HL-60 (cell line): ENCODE results near the gene CHIT1.

ENCODE experiments used
- DNase-seq, 2 experiments: peaks; one replicate each; pipeline ENCODE4 v3.0.0-alpha.2; 2010 to 2020; ENCODE audit warnings: low read depth in 1 of 2, low spot score in 1 of 2
- H3K27ac ChIP-seq: fragments of 250-450 bp; sonication (Bioruptor Pico); replicated peaks from 2 replicates; pipeline ENCODE4 v1.5.1; 2020; ENCODE audit warnings: mild to moderate bottlenecking, moderate library complexity
- H3K27me3 ChIP-seq: fragments of 250-450 bp; sonication (Bioruptor Pico); 2 replicates; pipeline ENCODE4 v1.5.1; 2021; ENCODE audit warnings: mild to moderate bottlenecking, moderate library complexity; ENCODE audit not compliant: insufficient read depth, poor library complexity, severe bottlenecking
- H3K4me3 ChIP-seq: replicated peaks from 2 replicates; pipeline ENCODE4 v1.5.1; 2011; ENCODE audit warnings: mild to moderate bottlenecking, control low read depth, low read length; ENCODE audit not compliant: insufficient read depth
- CTCF ChIP-seq: IDR thresholded peaks from one replicate; pipeline ENCODE4 v1.5.1; 2011; ENCODE audit warnings: low read length, control low read depth, inconsistent platforms; ENCODE audit not compliant: insufficient read depth
- GABPA ChIP-seq: IDR thresholded peaks from 2 replicates; pipeline ENCODE4 v1.6.1; 2012; ENCODE audit warnings: low read depth
- POLR2AphosphoS5 ChIP-seq: IDR thresholded peaks from 2 replicates; pipeline ENCODE4 v1.6.1; 2012; ENCODE audit warnings: low read depth
- REST ChIP-seq: IDR thresholded peaks from 2 replicates; pipeline ENCODE4 v1.6.1; 2012; ENCODE audit warnings: low read depth; ENCODE audit not compliant: insufficient replicate concordance
- SPI1 ChIP-seq: IDR thresholded peaks from 2 replicates; pipeline ENCODE4 v1.6.1; 2012; ENCODE audit warnings: low read depth, mild to moderate bottlenecking, borderline replicate concordance

CHIT1 gene

GRCh38 chr1:203173011-203173555 lies 56.4 kb downstream of the CHIT1 start:
- Histone ChIP-seq H3K4me3 (no peak overlapping the region), H3K27ac (no peak overlapping the region), H3K27me3 (no peaks in the 10 kb centered on the region)
- TF ChIP-seq SPI1 (no peak), CTCF (no peak), POLR2AphosphoS5 (no peak), REST (no peak), GABPA (no peak)
- no peak for DNase-seq

GRCh38 chr1:203172184-203173010 lies 57.1 kb downstream of the CHIT1 start:
- Histone ChIP-seq H3K27me3 (no peaks in the 10 kb centered on the region), H3K27ac (no peak overlapping the region), H3K4me3 (no peak overlapping the region)
- TF ChIP-seq REST (no peak), POLR2AphosphoS5 (no peak), CTCF (peak; percentile 94)
- DNase-seq, result peak in 1 of 2 experiments; percentile 59

GRCh38 chr1:203171341-203172183 lies 57.9 kb downstream of the CHIT1 start:
- no peak for DNase-seq
- no peaks in the 10 kb centered on the region for H3K27me3 ChIP-seq
- no peak overlapping the region for H3K27ac ChIP-seq
- TF ChIP-seq CTCF (no peak), SPI1 (no peak), GABPA (no peak), POLR2AphosphoS5 (no peak), REST (no peak)
- H3K4me3 ChIP-seq, result no peak overlapping the region
